ENCODE results near the gene SYN1. TPM values are rescaled to one million over a fixed set of nuclear protein-coding genes. Genes with fewer than 3 reads are reported as not detected.

The SYN1 gene
- total RNA-seq, 4 donors from 2014 or later, result 0.19 to 0.33 TPM; not detected in 2

- no peak for TF ChIP-seq CTCF (IDR thresholded peaks at IDR 0.05; ENCODE audit: low read depth)
Measured at GRCh38 chrX:47608130-47608810, 11.4 kb downstream of the SYN1 start.

- TF ChIP-seq CTCF (IDR thresholded peaks at IDR 0.05; ENCODE audit: low read depth), result no peak
Measured at GRCh38 chrX:47607091-47607490, 12.6 kb downstream of the SYN1 start.

GRCh38 chrX:47605024-47605423 is 14.6 kb downstream of the SYN1 start:
- no peak for TF ChIP-seq CTCF (IDR thresholded peaks at IDR 0.05; ENCODE audit: low read depth)

GRCh38 chrX:47597222-47597621 is 22.4 kb downstream of the SYN1 start:
- no peak for TF ChIP-seq CTCF (IDR thresholded peaks at IDR 0.05; ENCODE audit: low read depth)

- TF ChIP-seq CTCF (IDR thresholded peaks at IDR 0.05; ENCODE audit: low read depth), result no peak
Measured at GRCh38 chrX:47596256-47596655, 23.4 kb downstream of the SYN1 start.

- no peak for TF ChIP-seq CTCF (IDR thresholded peaks at IDR 0.05; ENCODE audit: low read depth)
Measured at GRCh38 chrX:47595716-47596251, 23.9 kb downstream of the SYN1 start.

- TF ChIP-seq CTCF (IDR thresholded peaks at IDR 0.05; ENCODE audit: low read depth), result no peak
Measured at GRCh38 chrX:47593522-47593921, 26.1 kb downstream of the SYN1 start.

All from subcutaneous adipose tissue (tissue), 4 donors.